DMS53 (cell line): ENCODE results near the gene CUL9.
"Not testable (repeated sequence)": the region's sequence is repeated elsewhere in the genome, so short reads cannot be mapped to it uniquely, and the experiment has no call there.

Source experiments
- DNase-seq: peaks from one replicate; lab custom pipeline; 2025; lab: John Stamatoyannopoulos, UW

CUL9 gene

DNA sequence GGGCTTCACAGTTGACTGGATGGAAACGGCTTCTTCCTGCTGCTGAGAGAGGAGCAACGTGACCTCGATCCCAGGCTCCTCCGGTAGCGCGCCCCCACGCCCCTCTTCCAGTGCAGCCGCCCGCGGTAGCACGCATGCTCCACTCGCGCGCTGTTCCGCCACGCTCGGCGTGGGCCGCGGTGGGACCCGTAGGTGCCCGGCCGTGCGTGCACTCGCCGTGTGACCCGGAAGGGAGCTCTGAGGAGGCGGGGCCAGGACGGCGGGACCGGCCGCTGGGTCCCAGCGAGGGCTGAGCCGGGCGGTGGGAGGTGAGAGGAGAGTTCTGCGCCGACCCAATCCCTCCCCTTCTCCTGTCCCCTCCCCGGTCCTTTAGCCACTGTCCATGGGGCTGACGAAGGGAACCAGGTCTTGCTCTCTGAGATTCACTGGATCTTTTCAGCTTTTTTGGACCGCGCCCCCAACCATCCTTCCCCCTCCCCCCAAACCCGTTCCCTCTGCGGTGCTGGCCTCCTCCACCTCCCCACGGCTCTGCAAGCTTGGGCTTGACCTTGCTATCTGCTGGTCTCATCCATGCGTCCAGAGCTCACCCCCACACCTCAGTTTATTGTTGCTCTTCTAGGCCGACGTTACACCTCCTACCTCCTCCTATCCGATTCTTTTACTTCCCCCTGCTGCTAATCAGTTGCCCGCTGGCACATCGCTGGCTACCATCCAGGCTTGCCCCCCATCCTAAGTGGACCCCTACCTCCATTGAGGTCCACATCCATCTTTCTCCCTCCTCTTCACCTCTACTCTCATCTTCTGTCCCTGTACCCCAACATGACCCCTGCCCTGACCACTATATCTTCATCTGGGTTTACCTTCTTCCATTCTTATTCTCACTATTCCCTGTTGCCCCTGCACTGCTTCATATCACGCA, at the start of gene CUL9:
Gene CUL9, plus strand, starts transcription at position 255 of the 919 bp plus-strand sequence. CDS start 2,115 bp downstream, outside the sequence.
- DNase-seq = peak; percentile 95

DNA sequence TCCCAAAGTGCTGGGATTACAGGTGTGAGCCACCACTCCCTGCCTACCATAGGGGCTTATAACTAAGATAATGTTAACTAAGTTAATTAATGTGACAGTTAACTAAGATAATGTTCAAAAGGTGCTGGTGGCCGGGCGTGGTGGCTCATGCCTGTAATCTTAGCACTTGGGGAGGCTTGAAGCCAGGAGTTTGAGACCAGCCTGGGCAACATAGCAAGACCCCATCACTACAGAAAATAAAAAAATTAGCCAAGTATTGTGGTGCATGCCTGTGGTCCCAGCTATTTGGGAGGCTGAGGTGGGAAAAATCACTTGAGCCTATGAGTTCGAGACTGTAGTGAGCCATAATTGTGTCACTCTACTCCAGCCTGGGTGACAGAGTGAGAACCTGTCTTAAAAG, 43.7 kb upstream of the CUL9 start:
- DNase-seq = no peak

DNA sequence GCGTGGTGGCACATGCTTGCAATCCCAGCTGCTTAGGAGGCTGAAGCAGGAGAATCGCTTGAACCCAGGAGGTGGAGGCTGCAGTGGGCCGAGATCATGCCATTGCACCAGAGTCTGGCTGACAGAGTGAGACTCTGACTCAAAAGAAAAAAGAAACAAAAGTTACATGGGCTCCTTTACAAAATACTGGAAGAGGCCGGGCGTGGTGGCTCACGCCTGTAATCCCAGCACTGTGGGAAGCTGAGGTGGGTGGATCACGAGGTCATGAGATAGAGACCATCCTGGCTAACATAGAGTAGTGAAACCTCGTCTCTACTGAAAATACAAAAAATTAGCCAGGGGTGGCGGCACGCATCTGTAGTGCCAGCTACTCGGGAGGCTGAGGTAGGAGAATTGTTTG, 42.0 kb upstream of the CUL9 start:
- DNase-seq = not testable (repeated sequence)

DNA sequence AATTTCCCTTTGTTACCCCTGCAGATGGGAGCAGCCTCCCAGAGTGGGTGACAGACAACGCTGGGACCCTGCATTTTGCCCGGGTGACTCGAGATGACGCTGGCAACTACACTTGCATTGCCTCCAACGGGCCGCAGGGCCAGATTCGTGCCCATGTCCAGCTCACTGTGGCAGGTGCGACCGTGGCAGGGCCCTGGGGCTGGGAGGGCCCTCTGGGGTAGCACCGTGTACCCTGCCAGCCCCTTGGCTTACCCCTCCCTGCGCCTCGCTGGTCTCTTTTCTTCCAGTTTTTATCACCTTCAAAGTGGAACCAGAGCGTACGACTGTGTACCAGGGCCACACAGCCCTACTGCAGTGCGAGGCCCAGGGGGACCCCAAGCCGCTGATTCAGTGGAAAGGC, 40.4 kb upstream of the CUL9 start:
- no peak for DNase-seq

DNA sequence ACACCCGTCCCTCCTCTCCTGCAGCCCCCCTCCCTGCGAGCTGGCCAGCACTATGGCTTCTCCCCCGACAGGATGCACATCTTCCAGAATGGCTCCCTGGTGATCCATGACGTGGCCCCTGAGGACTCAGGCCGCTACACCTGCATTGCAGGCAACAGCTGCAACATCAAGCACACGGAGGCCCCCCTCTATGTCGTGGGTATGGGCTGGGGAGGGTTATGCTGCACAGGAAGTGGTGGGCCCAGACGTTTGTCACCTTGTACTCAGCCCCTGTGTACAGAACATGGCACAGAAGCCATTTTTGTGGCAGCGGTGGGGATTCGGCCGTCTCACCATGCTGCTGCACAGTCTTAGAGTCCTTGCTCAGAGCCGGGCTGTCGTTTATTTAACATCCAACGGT, 39.9 kb upstream of the CUL9 start:
- no peak for DNase-seq

DNA sequence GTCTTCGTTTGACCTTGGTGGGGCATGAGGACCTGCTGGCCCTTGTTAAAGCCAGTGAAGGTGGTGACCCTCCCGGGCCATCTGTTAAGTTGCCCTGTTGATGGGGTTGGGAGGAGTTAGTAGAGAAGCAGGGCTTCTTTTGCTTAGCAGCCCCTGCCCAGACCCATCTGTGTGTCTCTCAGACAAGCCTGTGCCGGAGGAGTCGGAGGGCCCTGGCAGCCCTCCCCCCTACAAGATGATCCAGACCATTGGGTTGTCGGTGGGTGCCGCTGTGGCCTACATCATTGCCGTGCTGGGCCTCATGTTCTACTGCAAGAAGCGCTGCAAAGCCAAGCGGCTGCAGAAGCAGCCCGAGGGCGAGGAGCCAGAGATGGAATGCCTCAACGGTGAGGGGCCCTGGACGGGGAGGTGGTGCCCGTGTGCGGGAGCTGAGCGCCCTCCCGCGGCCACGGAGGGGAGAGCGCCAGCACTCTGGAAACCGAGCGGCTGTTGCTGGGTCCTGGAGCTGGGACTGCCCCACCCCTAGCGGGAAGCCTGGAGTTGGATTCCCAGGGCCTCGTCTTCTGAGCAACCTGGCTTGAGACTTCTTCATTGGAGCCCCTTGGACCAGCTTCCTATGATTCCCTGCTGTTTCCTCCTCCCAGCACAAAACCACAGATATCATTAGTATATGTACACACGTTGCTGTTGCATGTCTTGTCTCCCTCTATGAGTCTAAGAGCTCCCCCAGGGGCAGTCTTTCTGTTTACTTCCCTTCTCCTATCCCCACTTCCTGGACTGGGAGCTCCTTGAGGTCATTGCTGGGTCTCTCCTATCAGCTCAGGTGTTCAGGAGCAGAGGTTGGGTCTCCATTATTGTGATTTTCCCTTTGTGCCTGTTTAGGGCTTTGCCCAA, 38.5 kb upstream of the CUL9 start:
- DNase-seq = peak; percentile 90

DNA sequence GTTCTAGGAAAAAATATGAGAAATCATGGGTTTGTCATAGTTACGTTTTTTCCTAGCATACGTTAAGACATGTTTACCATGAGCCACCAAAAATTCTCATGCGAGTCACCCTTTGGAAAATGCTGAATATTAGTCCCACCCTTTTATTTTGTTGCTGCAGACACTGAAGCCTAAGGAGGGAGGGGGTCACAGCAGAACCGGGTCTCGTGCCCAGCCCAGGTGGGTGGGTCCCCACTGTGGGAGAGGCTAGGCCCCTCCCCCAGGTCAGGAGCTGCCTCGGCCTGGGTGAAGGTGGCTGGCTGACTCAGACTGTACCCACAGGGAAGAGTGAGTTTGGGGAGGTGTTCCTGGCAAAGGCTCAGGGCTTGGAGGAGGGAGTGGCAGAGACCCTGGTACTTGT, 37.1 kb upstream of the CUL9 start:
- no peak for DNase-seq

DNA sequence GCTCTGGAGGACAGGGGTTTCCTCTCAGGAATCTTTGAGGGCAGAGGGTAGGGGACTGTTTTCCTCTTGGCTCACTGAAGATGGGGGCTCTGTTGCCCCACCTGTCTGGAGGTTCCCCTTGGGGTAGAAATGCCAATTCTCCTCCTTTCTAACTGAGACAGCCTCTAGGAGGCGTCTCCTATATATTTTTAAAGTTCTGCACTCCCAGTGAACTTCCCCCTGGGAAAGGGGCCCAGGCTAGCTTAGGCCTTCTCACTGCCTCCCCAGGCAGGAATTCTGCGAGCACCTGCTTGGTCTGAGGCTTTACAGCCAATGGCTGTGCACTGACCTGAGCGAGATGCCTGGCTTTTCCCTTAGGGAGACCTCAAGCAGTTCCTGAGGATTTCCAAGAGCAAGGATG, 35.7 kb upstream of the CUL9 start:
- no peak for DNase-seq

DNA sequence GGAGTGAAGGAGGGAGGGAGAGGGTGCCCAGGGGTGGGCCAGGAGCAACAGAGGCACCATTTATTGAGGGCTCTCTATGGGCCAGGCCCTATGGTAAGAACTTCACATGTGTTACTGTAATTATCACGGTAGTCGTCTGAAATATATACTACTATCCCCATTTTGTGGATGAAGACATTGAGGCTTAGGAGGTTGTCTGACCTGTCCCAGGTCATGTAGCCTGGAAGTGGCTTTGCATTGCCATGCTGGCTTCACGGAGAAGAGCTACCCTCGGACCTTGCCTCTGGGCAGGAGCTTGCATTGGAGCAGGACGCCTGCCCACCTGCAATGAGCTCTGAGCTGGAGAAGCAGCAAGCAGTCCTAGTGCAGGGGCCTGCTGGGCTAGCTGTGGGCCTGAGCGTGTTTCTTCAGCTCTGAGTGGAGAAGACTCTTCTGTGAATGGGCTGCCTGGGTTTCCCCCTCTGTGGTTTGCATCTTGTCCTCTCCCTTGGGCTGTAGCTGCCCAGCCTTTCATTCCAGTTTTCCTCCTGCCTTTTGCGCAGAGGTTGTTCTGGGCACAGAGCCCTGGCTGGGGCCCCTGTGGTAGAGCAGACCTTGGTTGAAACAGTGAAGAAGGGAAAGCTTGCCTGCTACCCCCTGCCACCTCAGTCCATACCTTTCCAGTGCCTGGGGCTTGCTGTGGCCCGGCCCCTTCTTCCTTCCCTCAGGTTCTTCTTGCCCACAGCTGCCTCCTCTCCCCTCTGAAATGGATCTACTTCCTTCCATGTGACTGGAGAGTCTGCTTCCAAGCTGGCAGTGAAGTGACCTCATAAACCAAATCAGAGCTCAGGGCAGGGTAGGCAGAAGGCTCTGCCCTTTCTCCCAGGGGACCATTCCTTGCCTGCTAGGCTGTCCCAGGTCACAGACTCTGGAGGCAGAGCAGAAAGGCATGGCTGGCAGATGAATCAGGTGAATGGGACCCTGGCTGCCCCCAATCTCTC, 35.0 kb upstream of the CUL9 start:
- DNase-seq = no peak

DNA sequence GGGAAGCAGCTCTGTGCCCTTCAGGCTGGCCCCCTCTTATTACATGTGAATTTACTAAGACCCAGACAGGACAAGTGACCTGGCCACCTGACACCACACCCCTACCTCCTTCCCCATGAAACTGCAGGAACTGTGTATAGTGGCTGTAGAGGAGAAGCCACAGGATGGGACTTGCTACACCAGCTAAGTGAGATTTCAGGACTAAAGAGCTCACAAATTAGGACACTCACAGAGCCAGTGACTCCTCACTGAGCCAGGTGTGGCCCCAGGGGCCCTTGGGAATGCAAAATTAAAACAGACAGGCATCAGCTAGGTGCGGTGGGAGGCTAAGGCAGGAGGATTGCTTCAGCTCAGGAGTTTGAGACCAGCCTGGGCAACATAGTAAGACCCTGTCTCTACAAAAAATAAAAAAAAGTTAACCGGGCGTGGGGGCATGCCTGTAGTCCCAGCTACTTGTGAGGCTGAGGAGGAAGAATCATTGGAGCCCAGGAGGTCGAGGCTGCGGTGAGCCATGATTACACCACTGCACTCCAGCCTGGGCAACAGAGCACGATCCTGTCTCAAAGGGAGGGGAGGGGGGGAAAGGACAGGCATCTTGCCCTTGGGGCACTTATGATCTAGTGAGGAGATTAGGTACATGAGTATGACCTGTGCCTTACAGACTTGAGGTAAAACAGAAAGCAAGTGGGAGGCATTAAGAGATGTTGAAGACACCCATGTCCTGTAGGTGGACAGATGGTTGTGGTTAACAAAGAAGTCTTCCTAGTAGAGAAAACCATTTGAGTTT, 34.1 kb upstream of the CUL9 start:
- DNase-seq = no peak

DNA sequence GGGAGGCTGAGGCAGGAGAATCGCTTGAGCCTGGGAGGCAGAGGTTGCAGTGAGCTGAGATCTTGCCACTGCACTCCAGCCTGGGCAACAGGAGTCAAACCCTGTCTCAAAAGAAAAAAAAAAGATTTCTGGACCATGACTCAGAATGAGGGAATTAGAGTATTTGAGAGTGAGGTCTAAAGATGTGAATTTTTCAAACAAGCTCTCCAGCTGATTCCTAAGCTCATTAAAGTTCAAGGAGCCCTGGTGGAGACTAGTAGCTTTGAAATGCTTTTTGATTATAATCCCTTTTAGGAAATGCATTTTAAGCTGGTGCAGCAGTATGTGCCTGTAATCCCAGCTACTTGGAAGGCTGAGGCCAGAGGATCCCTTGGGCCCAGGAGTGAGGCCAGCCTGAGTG, 32.7 kb upstream of the CUL9 start:
- no peak for DNase-seq

DNA sequence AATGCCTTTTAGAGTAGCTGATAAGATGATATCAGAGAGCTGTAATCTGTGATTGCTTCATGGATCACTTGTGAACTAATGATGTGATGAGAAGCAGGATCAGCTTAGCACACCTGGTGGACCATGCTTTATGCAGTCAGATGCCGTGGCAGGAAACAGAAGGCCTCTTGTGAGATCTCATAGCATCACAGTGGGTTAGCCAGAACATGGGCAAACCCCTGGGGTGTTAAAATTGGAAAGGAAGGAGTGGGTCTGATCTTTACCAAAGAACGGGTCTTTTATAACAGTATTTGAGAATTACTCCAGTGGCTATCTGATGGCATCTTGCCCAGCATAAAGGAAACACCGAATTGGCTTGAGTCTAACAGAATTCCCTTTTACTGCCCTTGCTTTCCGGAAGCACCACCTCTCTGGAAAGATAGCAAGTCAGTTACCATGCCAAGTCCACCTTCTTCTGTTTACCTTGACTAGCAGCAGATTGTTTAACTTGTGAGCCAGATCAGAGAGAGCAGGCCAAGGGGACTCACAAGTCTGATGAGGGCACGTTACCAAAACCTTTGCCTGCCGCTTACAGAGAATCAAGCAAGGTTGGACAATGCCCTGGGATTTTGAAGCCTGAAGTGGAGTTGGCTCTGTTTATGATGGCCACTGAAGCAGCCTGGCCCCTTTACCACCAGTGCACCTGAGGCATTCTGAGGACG, 31.8 kb upstream of the CUL9 start:
- peak; percentile 28 for DNase-seq

DNA sequence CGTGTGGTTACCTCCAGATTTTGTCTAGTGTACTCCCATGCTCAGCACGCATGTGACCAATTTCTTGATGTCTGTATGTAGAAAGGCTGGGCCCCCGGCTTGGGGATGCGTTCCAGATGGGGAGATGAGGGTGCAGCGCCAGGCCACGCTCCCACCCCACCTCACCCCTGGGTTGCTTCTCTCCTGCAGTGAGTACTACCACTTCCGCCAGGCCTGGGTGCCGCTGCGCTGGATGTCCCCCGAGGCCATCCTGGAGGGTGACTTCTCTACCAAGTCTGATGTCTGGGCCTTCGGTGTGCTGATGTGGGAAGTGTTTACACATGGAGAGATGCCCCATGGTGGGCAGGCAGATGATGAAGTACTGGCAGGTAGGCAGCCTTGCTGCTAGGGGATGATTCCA, 22.4 kb upstream of the CUL9 start:
- DNase-seq = no peak

DNA sequence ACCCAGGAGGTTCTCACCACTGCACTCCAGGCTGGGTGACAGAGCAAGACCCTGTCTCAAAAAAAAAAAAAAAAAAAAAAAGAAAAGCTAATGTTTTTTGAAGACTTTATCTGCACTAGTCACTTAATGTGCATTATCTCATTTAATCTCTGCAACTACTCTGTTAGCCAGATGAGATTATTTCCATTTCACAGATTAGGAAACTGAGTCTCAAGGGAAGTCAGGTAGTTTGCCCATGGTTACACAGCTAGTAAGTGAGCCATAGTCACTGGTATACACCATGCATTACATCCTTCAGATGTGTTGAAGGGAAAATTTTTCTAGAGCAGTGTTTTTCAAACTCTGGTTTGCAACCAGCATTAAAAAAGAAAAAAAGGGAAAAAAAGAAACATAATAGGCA, 18.1 kb upstream of the CUL9 start:
- no peak for DNase-seq

DNA sequence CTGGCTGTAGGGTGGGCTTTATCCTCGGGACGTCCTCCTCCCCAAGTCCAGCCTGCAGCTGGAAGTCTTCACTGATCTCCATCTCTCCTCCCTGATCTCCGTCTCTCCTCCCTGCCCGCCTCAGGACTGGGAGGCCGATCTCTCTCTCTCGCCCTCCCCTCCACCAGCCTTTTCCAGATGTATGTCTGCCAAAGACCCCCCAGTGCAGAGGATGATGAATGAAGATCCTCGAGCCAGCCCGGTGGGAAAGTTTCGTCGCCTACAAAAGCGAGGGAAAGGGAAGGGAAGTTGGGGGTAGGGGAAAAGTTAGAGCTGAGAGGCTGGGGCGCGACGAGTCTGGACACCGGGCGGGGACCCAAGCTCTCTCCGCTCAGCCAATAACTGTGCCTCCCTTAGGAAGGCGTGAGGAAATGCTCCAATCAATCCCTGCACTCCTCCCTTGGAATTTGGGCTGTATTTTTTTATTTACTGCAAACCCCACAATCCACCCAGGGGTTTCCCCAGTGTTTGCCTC, 11.5 kb upstream of the CUL9 start:
- DNase-seq = peak; percentile 94

DNA sequence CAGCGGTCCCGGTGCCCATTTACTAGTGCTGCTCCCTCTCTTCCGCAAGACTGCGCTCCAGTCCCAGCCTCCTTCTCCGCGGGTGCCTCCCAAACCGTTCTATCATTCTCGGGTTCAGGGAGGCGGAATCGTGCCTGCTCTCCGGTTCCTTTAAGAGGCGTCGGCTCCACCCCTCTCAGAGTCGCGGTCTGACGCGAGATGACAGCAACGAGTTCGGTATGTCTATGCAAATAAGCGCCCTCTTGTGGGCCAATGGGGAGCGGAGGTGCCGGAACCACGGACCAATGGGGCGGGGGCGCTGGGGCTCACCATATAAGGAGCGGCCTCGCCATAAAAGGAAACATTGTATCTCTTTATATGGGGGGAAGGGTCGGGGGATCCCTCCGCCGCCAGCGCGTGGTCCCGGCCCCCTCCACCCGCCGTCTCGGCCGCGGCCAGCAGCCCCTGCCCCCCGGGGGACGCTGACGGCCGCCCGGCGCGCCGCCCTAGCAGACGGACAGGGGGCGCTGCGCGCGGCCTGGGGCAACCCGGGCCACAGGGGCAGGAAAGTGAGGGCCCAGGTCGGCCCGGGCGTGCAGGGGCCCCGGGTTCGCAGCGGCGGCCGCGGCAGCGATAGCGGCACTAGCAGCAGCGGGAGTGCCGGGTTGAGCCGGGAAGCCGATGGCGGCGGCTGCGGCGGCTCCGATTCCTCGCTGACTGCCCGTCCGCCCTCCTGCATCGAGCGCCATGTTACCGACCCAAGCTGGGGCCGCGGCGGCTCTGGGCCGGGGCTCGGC, 10.9 kb upstream of the CUL9 start, which contains the start of gene SRF:
Gene SRF, plus strand, starts transcription at position 339 of the 776 bp plus-strand sequence. Its CDS starts 388 bp downstream, at position 727.
- peak; percentile 100 for DNase-seq

DNA sequence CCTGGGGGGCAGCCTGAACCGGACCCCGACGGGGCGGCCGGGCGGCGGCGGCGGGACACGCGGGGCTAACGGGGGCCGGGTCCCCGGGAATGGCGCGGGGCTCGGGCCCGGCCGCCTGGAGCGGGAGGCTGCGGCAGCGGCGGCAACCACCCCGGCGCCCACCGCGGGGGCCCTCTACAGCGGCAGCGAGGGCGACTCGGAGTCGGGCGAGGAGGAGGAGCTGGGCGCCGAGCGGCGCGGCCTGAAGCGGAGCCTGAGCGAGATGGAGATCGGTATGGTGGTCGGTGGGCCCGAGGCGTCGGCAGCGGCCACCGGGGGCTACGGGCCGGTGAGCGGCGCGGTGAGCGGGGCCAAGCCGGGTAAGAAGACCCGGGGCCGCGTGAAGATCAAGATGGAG, 10.3 kb upstream of the CUL9 start:
- DNase-seq = peak; percentile 59

DNA sequence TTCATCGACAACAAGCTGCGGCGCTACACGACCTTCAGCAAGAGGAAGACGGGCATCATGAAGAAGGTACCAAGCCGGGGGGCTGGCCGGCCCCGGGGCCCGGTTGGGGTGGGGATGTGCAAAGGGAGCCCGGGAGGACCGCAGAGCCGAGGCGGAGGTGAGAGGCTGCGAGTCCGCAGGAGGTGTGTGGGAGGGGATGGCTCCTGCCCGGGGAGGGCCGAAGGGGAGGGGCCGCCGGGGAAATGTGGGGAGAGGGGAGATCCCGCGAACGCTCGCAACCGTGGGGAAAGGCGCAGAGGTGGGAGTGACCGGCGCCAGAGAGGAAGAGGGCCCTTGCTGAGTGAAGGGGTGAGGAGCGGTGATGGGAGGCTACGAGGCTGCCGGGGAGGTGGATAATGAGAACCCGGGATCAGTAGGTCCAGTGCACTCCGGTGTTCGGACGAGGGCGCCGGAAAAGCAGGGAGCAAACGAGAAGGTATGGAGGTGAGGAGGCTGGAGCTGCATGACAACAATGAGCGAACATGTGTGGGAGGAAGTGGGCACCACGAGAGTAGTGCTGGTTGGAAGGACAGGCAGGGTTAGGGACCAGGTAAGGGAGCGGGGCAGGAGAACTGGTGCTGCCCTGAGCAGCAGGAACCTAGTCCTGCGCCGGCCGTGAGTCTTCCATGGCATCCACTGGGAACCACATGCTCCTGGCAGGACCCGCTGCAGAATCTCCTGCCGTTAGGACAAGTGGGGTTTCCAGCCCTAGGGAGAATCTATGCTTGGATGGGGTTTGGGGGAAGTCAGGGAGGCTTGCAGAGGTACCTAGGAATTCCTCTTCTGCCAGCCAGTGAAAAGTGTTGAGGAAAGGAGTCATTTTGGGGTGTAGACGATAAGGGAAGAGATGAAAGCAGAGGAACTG, 9.6 kb upstream of the CUL9 start:
- DNase-seq = peak; percentile 77
